ENCODE data around the gene CCDC9.

CCDC9 gene

GRCh38 chr19:47272448-47273312 lies 16.4 kb downstream of the CCDC9 start:
- TF ChIP-seq CTCF (IDR thresholded peaks at IDR 0.05; ENCODE audit: insufficient read depth, low read length, missing control alignments): no peak
- POLR2A ChIA-PET: interaction anchor here (0.7 to 1.2 kb wide), 3 partner anchors 10 to 47 kb away, joined by 3 to 10 read pairs (median 3); no protein-coding TSS in a partner anchor
- no peak for DNase-seq (ENCODE audit: low read depth, low spot score)
- CTCF ChIA-PET: interaction anchor here (0.9 to 1.7 kb wide), 6 partner anchors 10 to 77 kb away, joined by 3 to 7 read pairs (median 4); partner anchors contain the start of gene DHX34
- H3K4me3 ChIP-seq (ENCODE audit: low read depth, low read length): peak overlapping the region; percentile 66

- no peak for TF ChIP-seq CTCF (IDR thresholded peaks at IDR 0.05; ENCODE audit: insufficient read depth, low read length, missing control alignments)
- POLR2A ChIA-PET: interaction anchor here (0.8 to 4.0 kb wide), 6 partner anchors 11 to 160 kb away, joined by 3 to 27 read pairs (median 4); partner anchors contain the start of genes CCDC9 and ZC3H4
- H3K4me3 ChIP-seq (ENCODE audit: low read depth, low read length): peak overlapping the region; percentile 66
- DNase-seq (ENCODE audit: low read depth, low spot score): peak; percentile 46
- CTCF ChIA-PET: interaction anchor here (1.0 to 5.8 kb wide), 4 partner anchors 13 to 76 kb away, joined by 3 to 88 read pairs (median 16); partner anchors contain the start of gene DHX34
Measured at GRCh38 chr19:47273313-47274070, 17.2 kb downstream of the CCDC9 start.

- TF ChIP-seq CTCF (IDR thresholded peaks at IDR 0.05; ENCODE audit: insufficient read depth, low read length, missing control alignments): no peak
- CTCF ChIA-PET: interaction anchor here (0.5 to 5.8 kb wide), 8 partner anchors 13 to 154 kb away, joined by 3 to 88 read pairs (median 5); partner anchors contain the start of gene DHX34
- H3K4me3 ChIP-seq (ENCODE audit: low read depth, low read length): peak within 1 kb of the TSS; percentile 85
- DNase-seq (ENCODE audit: low read depth, low spot score): no peak
- POLR2A ChIA-PET: interaction anchor here (0.6 to 4.0 kb wide), 10 partner anchors 12 to 161 kb away, joined by 3 to 27 read pairs (median 4); partner anchors contain the start of genes CCDC9 and ZC3H4
Measured at GRCh38 chr19:47274071-47274890, 18.0 kb downstream of the CCDC9 start, which contains the start of gene INAFM1. TSS of gene INAFM1 (plus strand) at chr19:47274885. CDS start at chr19:47274920, 35 bp downstream.

GRCh38 chr19:47274891-47275761 lies 18.8 kb downstream of the CCDC9 start:
- POLR2A ChIA-PET: interaction anchor here (1.1 to 4.0 kb wide), 5 partner anchors 13 to 64 kb away, joined by 3 to 27 read pairs (median 7); partner anchors contain the start of gene CCDC9
- no peak for DNase-seq (ENCODE audit: low read depth, low spot score)
- CTCF ChIA-PET: interaction anchor here (0.5 to 5.8 kb wide), 15 partner anchors 12 to 153 kb away, joined by 3 to 88 read pairs (median 5); partner anchors contain the start of genes CCDC9 and DHX34
- TF ChIP-seq CTCF (IDR thresholded peaks at IDR 0.05; ENCODE audit: insufficient read depth, low read length, missing control alignments): no peak
- peak overlapping the region; percentile 54 for H3K4me3 ChIP-seq (ENCODE audit: low read depth, low read length)
